ENCODE measurements around the gene GPR153. TPM values are rescaled to one million over a fixed set of nuclear protein-coding genes. Genes with fewer than 3 reads are reported as not detected.

GPR153 gene
- total RNA-seq, 1 experiment from 2014 or later, result 6.1 TPM

- no peaks in the 10 kb centered on the region for H3K9me3 ChIP-seq (ENCODE audit: control insufficient read depth in 1 of 2, insufficient read depth in 1 of 2, low read depth in 1 of 2, low read length in 2 of 2)
Observed at GRCh38 chr1:6256645-6257044, 4.3 kb downstream of the GPR153 start.

DNA sequence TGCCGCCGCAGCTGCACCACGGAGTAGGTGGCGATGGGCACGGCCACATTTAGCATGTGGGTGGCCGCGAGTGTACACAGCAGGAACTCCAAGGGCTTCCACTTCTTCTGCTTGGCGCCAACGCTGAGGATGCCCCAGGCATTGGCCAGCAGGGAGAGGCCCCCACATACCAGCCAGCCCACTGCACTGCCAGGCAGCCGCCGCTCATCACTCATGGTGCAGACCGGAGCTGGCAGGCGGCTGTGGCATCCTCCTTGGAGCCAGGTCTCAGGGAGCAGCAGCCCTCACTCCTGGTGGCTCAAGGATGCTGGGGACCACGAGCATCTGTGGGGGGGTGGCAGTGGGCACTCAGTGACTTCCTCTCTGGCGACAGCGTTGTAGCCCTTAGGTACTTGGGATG, 6.2 kb downstream of the GPR153 start:
- RAD21 ChIA-PET (ENCODE audit: low non-redundant PET in 1 of 2, low total read pairs in 2 of 2, uncharacterized antibody in 2 of 2, unreplicated experiment in 2 of 2), result no interaction called here
- ATAC-seq (no peak), DNase-seq (ENCODE audit: low read depth, low spot score) (no peak)
- Histone ChIP-seq H3K27ac (ENCODE audit: low read depth, low read length) (no peak overlapping the region), H3K9me2 (ENCODE audit: insufficient read depth) (no peaks in the 10 kb centered on the region), H3K9ac (ENCODE audit: low read length) (no peak overlapping the region), H3K4me2 (ENCODE audit: low read length) (no peak overlapping the region), H3K36me3 (ENCODE audit: control insufficient read depth in 1 of 2, insufficient read depth in 2 of 2, low read length in 2 of 2) (no peaks in the 10 kb centered on the region), H4K20me1 (ENCODE audit: insufficient read depth) (no peaks in the 10 kb centered on the region), H3K9me3 (ENCODE audit: control insufficient read depth in 1 of 2, insufficient read depth in 1 of 2, low read depth in 1 of 2, low read length in 2 of 2) (no peaks in the 10 kb centered on the region), H2AFZ (ENCODE audit: low read depth, low read length, poor library complexity, severe bottlenecking) (no peak overlapping the region), H3K27me3 (ENCODE audit: insufficient read depth, low read length) (no peaks in the 10 kb centered on the region), H3K79me2 (ENCODE audit: insufficient read depth, low read length) (no peaks in the 10 kb centered on the region), H3K4me1 (ENCODE audit: control insufficient read depth in 1 of 2, insufficient read depth in 2 of 2, low read length in 2 of 2) (peaks cover 9 to 16% of the 10 kb centered on the region in 2 experiments; a peak in 2 of 4 replicates), H3K4me3 (replicated peaks in 1 of 2; ENCODE audit: low read depth in 1 of 2, low read length in 2 of 2) (no peak overlapping the region)
- POLR2A ChIA-PET, result no interaction called here
- no TSS peak for BruUV-seq (replicated peaks)
- CTCF ChIA-PET, result no interaction called here
- intact Hi-C loops (cut with micrococcal nuclease), result no loop called here
- TF ChIP-seq YY1 (IDR thresholded peaks at IDR 0.05; ENCODE audit: extremely low read depth, insufficient replicate concordance, low read depth, low read length) (no peak), SP1 (IDR thresholded peaks at IDR 0.05; ENCODE audit: low read depth) (no peak), EGR1 (IDR thresholded peaks at IDR 0.05; ENCODE audit: low read depth) (no peak), ATF3 (IDR thresholded peaks at IDR 0.05) (no peak), SRF (IDR thresholded peaks at IDR 0.05; ENCODE audit: low read depth) (no peak), ZFX (IDR thresholded peaks at IDR 0.05) (no peak), POLR2A (IDR thresholded peaks at IDR 0.05; ENCODE audit: borderline replicate concordance, extremely low read depth, insufficient read depth, insufficient read length) (no peak), EZH2 (IDR thresholded peaks at IDR 0.05) (no peak), JUND (IDR thresholded peaks at IDR 0.05) (no peak), RAD21 (IDR thresholded peaks at IDR 0.05; ENCODE audit: low read depth) (no peak), CEBPB (IDR thresholded peaks at IDR 0.05; ENCODE audit: low read depth) (no peak), ELF1 (IDR thresholded peaks at IDR 0.05; ENCODE audit: borderline replicate concordance, low read depth) (no peak), CBX3 (IDR thresholded peaks at IDR 0.05; ENCODE audit: low read depth) (no peak), REST (IDR thresholded peaks at IDR 0.05; ENCODE audit: low read depth) (no peak), FOSL1 (IDR thresholded peaks at IDR 0.05; ENCODE audit: low read depth) (no peak)
- TF ChIP-seq, protein P1, sequence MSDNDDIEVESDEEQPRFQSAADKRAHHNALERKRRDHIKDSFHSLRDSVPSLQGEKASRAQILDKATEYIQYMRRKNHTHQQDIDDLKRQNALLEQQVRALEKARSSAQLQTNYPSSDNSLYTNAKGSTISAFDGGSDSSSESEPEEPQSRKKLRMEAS (IDR thresholded peaks at IDR 0.05), result no peak

More at GRCh38 chr1:6256645-6257044, 4.3 kb downstream of the GPR153 start:
- no peak for TF ChIP-seq ELF1 (IDR thresholded peaks at IDR 0.05; ENCODE audit: borderline replicate concordance, low read depth)
- no peak for TF ChIP-seq POLR2AphosphoS5 (IDR thresholded peaks at IDR 0.05; ENCODE audit: low read depth, low read length)
- TF ChIP-seq JUND (IDR thresholded peaks at IDR 0.05), result no peak
- no peak for TF ChIP-seq RAD21 (IDR thresholded peaks at IDR 0.05; ENCODE audit: low read depth)
- TF ChIP-seq ATF3 (IDR thresholded peaks at IDR 0.05), result no peak
- TF ChIP-seq SP1 (IDR thresholded peaks at IDR 0.05; ENCODE audit: low read depth), result no peak
- TF ChIP-seq, protein P1 (IDR thresholded peaks at IDR 0.05), result no peak
- TF ChIP-seq FOSL1 (IDR thresholded peaks at IDR 0.05; ENCODE audit: low read depth), result no peak
- TF ChIP-seq CEBPB (IDR thresholded peaks at IDR 0.05; ENCODE audit: low read depth), result no peak
- Histone ChIP-seq H3K4me2 (ENCODE audit: low read length) (no peak overlapping the region), H3K36me3 (ENCODE audit: control insufficient read depth in 1 of 2, insufficient read depth in 2 of 2, low read length in 2 of 2) (no peaks in the 10 kb centered on the region), H3K9me2 (ENCODE audit: insufficient read depth) (no peaks in the 10 kb centered on the region), H3K4me3 (replicated peaks in 1 of 2; ENCODE audit: low read depth in 1 of 2, low read length in 2 of 2) (no peak overlapping the region), H4K20me1 (ENCODE audit: insufficient read depth) (no peaks in the 10 kb centered on the region), H3K79me2 (ENCODE audit: insufficient read depth, low read length) (no peaks in the 10 kb centered on the region), H3K27ac (ENCODE audit: low read depth, low read length) (no peak overlapping the region), H3K4me1 (ENCODE audit: control insufficient read depth in 1 of 2, insufficient read depth in 2 of 2, low read length in 2 of 2) (peaks cover 11 to 22% of the 10 kb centered on the region in 2 experiments; a peak in 2 of 4 replicates), H3K9ac (ENCODE audit: low read length) (no peak overlapping the region), H3K27me3 (ENCODE audit: insufficient read depth, low read length) (no peaks in the 10 kb centered on the region), H2AFZ (ENCODE audit: low read depth, low read length, poor library complexity, severe bottlenecking) (no peak overlapping the region)
- RAD21 ChIA-PET (ENCODE audit: low non-redundant PET in 1 of 2, low total read pairs in 2 of 2, uncharacterized antibody in 2 of 2, unreplicated experiment in 2 of 2), result no interaction called here
- intact Hi-C loops (cut with micrococcal nuclease), result no loop called here
- CTCF ChIA-PET, result no interaction called here
- POLR2A ChIA-PET, result no interaction called here
- no peak for ATAC-seq
- BruUV-seq (replicated peaks), result no TSS peak
- no peak for DNase-seq (ENCODE audit: low read depth, low spot score)
